NB4 (cell line): ENCODE data around the gene PUM2.

Source experiments
- MYC ChIP-seq: IDR thresholded peaks from 2 replicates; pipeline ENCODE4 v1.6.1; 2011; ENCODE audit warnings: low read depth, low read length
- POLR2A ChIP-seq: IDR thresholded peaks from 2 replicates; pipeline ENCODE4 v1.6.1; 2011; ENCODE audit warnings: mild to moderate bottlenecking; ENCODE audit not compliant: insufficient read length; ENCODE audit errors: extremely low read depth
- TF ChIP-seq, protein P1 (sequence below): IDR thresholded peaks from one replicate; pipeline ENCODE4 v1.5.1; 2012; ENCODE audit warnings: low read depth, low read length
- TF ChIP-seq, protein P2 (sequence below): IDR thresholded peaks from 2 replicates; pipeline ENCODE4 v1.6.1; 2011; ENCODE audit warnings: low read depth, low read length

DNA sequence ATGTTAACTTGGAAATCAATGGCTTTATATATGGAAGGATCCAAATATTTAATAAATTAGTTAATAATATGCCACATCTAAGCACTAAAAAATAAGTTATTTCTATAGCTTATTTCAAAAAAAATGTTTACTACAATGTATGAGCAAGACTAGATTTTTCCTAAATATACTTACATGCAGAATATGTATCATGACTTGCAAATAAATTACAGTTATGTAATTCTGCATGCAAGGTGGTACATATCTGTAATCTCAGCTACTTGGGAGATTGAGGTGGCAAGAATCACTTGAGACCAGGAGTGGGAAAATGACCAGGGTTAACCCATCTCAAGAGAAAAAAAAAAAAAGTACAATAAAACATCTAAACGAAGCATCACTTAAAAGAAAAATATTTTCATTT lies 11.6 kb downstream of the PUM2 start:
- TF ChIP-seq, protein P1, sequence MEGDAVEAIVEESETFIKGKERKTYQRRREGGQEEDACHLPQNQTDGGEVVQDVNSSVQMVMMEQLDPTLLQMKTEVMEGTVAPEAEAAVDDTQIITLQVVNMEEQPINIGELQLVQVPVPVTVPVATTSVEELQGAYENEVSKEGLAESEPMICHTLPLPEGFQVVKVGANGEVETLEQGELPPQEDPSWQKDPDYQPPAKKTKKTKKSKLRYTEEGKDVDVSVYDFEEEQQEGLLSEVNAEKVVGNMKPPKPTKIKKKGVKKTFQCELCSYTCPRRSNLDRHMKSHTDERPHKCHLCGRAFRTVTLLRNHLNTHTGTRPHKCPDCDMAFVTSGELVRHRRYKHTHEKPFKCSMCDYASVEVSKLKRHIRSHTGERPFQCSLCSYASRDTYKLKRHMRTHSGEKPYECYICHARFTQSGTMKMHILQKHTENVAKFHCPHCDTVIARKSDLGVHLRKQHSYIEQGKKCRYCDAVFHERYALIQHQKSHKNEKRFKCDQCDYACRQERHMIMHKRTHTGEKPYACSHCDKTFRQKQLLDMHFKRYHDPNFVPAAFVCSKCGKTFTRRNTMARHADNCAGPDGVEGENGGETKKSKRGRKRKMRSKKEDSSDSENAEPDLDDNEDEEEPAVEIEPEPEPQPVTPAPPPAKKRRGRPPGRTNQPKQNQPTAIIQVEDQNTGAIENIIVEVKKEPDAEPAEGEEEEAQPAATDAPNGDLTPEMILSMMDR, result no peak
- TF ChIP-seq POLR2A (no peak), MYC (no peak)
- TF ChIP-seq, protein P2, sequence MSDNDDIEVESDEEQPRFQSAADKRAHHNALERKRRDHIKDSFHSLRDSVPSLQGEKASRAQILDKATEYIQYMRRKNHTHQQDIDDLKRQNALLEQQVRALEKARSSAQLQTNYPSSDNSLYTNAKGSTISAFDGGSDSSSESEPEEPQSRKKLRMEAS, result no peak
